GM12891 (cell line): ENCODE measurements around the gene SYNPR.

ENCODE experiments used
- POLR2A ChIP-seq: IDR thresholded peaks from 2 replicates; pipeline ENCODE4 v1.6.1; 2011; ENCODE audit warnings: low read depth, low read length, control low read depth
- POLR2AphosphoS5 ChIP-seq: IDR thresholded peaks from 2 replicates; pipeline ENCODE4 v1.6.1; 2011; ENCODE audit warnings: low read depth, low read length, control low read depth

DNA sequence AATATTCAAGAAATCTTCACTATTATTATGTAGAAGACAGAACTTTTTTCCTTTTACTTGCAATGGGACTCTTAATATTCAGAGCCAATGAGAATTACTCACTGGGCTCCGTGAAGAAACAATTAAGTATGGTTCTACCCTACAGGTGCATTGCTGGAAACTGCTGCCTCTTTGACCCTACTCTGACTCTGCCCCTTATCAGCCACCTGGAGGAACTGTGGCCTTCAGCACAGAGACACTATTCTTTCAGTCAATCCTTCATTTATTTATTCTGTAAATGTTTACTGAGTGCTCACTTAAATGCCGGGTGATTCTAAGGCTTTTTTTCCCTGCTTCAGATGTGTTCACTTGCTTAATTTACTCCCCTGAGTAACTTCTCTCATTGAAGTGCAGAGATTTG is 163.2 kb downstream of the SYNPR start:
- TF ChIP-seq POLR2AphosphoS5 (no peak), POLR2A (no peak)
